ENCODE data around the gene PSPH. TPM values are rescaled to one million over a fixed set of nuclear protein-coding genes. Genes with fewer than 3 reads are reported as not detected.

PSPH gene
- total RNA-seq, 1 experiment from 2014 or later: 111 TPM

GRCh38 chr7:55973747-55974250 is 77.4 kb downstream of the PSPH start:
- no peak for DNase-seq
- ChIA-PET CTCF (no interaction called here), POLR2A (no interaction called here)
- no peaks in the 10 kb centered on the region for H3K9me3 Mint-ChIP-seq (ENCODE audit: unreplicated experiment)
- Histone ChIP-seq H3K27me3 (replicated peaks; ENCODE audit: control insufficient read depth, insufficient read depth, low read length) (no peaks in the 10 kb centered on the region), H3K4me1 (no peaks in the 10 kb centered on the region), H3K9me3 (no peaks in the 10 kb centered on the region), H3K36me3 (ENCODE audit: control insufficient read depth, insufficient read depth, low read length) (no peaks in the 10 kb centered on the region), H3K4me3 (ENCODE audit: low read depth, low read length) (no peak overlapping the region)
- TF ChIP-seq, protein P1, sequence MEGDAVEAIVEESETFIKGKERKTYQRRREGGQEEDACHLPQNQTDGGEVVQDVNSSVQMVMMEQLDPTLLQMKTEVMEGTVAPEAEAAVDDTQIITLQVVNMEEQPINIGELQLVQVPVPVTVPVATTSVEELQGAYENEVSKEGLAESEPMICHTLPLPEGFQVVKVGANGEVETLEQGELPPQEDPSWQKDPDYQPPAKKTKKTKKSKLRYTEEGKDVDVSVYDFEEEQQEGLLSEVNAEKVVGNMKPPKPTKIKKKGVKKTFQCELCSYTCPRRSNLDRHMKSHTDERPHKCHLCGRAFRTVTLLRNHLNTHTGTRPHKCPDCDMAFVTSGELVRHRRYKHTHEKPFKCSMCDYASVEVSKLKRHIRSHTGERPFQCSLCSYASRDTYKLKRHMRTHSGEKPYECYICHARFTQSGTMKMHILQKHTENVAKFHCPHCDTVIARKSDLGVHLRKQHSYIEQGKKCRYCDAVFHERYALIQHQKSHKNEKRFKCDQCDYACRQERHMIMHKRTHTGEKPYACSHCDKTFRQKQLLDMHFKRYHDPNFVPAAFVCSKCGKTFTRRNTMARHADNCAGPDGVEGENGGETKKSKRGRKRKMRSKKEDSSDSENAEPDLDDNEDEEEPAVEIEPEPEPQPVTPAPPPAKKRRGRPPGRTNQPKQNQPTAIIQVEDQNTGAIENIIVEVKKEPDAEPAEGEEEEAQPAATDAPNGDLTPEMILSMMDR (IDR thresholded peaks at IDR 0.05; ENCODE audit: insufficient read depth in 1 of 2, low read depth in 1 of 2, low read length in 1 of 2, severe bottlenecking in 1 of 2, unreplicated experiment in 1 of 2): no peak
- H3K27me3 Mint-ChIP-seq (ENCODE audit: insufficient read depth, unreplicated experiment): no peaks in the 10 kb centered on the region
- intact Hi-C loops (cut with micrococcal nuclease; ENCODE audit: unreplicated experiment): no loop called here
- H3K27ac Mint-ChIP-seq (ENCODE audit: unreplicated experiment): no peak overlapping the region
- H3K4me3 Mint-ChIP-seq (ENCODE audit: unreplicated experiment): no peak overlapping the region
- peaks cover 5% of the 10 kb centered on the region for H3K36me3 Mint-ChIP-seq (ENCODE audit: insufficient read depth, unreplicated experiment)
- no peaks in the 10 kb centered on the region for H3K4me1 Mint-ChIP-seq (ENCODE audit: low read depth, unreplicated experiment)
- no TSS peak for BruUV-seq (replicated peaks)

- H3K27ac Mint-ChIP-seq (ENCODE audit: unreplicated experiment): no peak overlapping the region
- no peaks in the 10 kb centered on the region for H3K4me1 Mint-ChIP-seq (ENCODE audit: low read depth, unreplicated experiment)
- BruUV-seq (replicated peaks): no TSS peak
- DNase-seq: no peak
- H3K36me3 Mint-ChIP-seq (ENCODE audit: insufficient read depth, unreplicated experiment): peaks cover 11% of the 10 kb centered on the region
- intact Hi-C loops (cut with micrococcal nuclease; ENCODE audit: unreplicated experiment): no loop called here
- TF ChIP-seq, protein P1 (IDR thresholded peaks at IDR 0.05; ENCODE audit: insufficient read depth in 1 of 2, low read depth in 1 of 2, low read length in 1 of 2, severe bottlenecking in 1 of 2, unreplicated experiment in 1 of 2): no peak
- no peaks in the 10 kb centered on the region for H3K9me3 ChIP-seq
- no peaks in the 10 kb centered on the region for H3K27me3 Mint-ChIP-seq (ENCODE audit: insufficient read depth, unreplicated experiment)
- no peak overlapping the region for H3K4me3 ChIP-seq (ENCODE audit: low read depth, low read length)
- ChIA-PET POLR2A (interaction anchor here (0.9 kb wide), 1 partner anchor 10 kb away, joined by 3 read pairs; no protein-coding TSS in a partner anchor), CTCF (no interaction called here)
- H3K9me3 Mint-ChIP-seq (ENCODE audit: unreplicated experiment): no peaks in the 10 kb centered on the region
- H3K4me3 Mint-ChIP-seq (ENCODE audit: unreplicated experiment): no peak overlapping the region
- peaks cover 1% of the 10 kb centered on the region for H3K36me3 ChIP-seq (ENCODE audit: control insufficient read depth, insufficient read depth, low read length)
- no peaks in the 10 kb centered on the region for H3K4me1 ChIP-seq
- H3K27me3 ChIP-seq (replicated peaks; ENCODE audit: control insufficient read depth, insufficient read depth, low read length): no peaks in the 10 kb centered on the region
Observed at GRCh38 chr7:55970978-55971377, 80.3 kb downstream of the PSPH start.

GRCh38 chr7:55970561-55970960 is 80.7 kb downstream of the PSPH start:
- POLR2A ChIA-PET: no interaction called here

More at GRCh38 chr7:55970561-55970960, 80.7 kb downstream of the PSPH start:
- H3K36me3 Mint-ChIP-seq (ENCODE audit: insufficient read depth, unreplicated experiment): peaks cover 11% of the 10 kb centered on the region
- DNase-seq: no peak
- no peaks in the 10 kb centered on the region for H3K27me3 Mint-ChIP-seq (ENCODE audit: insufficient read depth, unreplicated experiment)
- H3K4me3 Mint-ChIP-seq (ENCODE audit: unreplicated experiment): no peak overlapping the region
- peaks cover 1% of the 10 kb centered on the region for H3K36me3 ChIP-seq (ENCODE audit: control insufficient read depth, insufficient read depth, low read length)
- no peaks in the 10 kb centered on the region for H3K27me3 ChIP-seq (replicated peaks; ENCODE audit: control insufficient read depth, insufficient read depth, low read length)
- no peak overlapping the region for H3K4me3 ChIP-seq (ENCODE audit: low read depth, low read length)
- BruUV-seq (replicated peaks): no TSS peak
- H3K27ac Mint-ChIP-seq (ENCODE audit: unreplicated experiment): no peak overlapping the region
- no peaks in the 10 kb centered on the region for H3K4me1 ChIP-seq
- no peaks in the 10 kb centered on the region for H3K4me1 Mint-ChIP-seq (ENCODE audit: low read depth, unreplicated experiment)
- CTCF ChIA-PET: no interaction called here
- no peaks in the 10 kb centered on the region for H3K9me3 Mint-ChIP-seq (ENCODE audit: unreplicated experiment)
- TF ChIP-seq, protein P1 (IDR thresholded peaks at IDR 0.05; ENCODE audit: insufficient read depth in 1 of 2, low read depth in 1 of 2, low read length in 1 of 2, severe bottlenecking in 1 of 2, unreplicated experiment in 1 of 2): no peak
- H3K9me3 ChIP-seq: no peaks in the 10 kb centered on the region
- intact Hi-C loops (cut with micrococcal nuclease; ENCODE audit: unreplicated experiment): no loop called here

All from Caco-2 (cell line).